HPDE6-E6E7 (cell line): ENCODE data around the gene PDE4B.
A peak's percentile ranks its signal among the peaks of the same experiment; 100 is the strongest.

ENCODE experiments used
- DNase-seq: peaks from one replicate; pipeline ENCODE4 v3.0.0; 2011; ENCODE audit warnings: missing footprints; ENCODE audit errors: extremely low spot score

Gene PDE4B

DNA sequence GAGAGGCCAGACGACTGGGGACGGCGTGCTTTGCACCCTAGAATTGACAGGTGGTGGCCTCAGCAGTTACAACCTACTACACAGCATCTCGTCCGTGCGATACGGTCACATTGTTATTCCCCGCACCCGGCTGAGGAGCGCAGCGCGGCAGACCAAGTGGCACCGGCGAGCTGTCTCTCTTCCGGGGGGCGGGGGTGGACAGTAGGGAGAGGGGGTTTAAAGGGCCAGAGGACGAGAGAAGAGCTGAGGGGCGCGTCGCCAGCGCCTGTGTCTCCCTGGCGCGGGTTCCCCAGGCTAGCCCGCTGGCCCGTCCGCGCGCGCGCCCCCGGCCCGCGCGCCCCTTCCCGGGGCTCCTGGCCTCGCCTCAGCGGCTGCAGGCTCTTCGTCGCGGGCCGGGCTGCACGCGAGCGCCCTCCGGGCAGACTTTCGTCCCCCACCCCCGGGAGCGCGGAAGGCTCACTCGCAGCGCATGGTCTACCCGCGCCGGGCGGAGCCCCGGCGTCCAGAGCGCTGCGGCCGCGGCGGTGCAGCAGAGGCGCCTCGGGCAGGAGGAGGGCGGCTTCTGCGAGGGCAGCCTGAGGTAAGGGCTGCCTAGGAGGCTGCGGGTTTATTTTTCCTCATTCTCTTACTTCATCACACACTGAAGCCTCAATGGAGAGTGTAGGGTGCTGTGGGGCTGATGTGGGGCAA lies at the start of gene PDE4B:
TSS of gene PDE4B (plus strand) at position 227 of the 690 bp plus-strand sequence.
- DNase-seq = no peak

DNA sequence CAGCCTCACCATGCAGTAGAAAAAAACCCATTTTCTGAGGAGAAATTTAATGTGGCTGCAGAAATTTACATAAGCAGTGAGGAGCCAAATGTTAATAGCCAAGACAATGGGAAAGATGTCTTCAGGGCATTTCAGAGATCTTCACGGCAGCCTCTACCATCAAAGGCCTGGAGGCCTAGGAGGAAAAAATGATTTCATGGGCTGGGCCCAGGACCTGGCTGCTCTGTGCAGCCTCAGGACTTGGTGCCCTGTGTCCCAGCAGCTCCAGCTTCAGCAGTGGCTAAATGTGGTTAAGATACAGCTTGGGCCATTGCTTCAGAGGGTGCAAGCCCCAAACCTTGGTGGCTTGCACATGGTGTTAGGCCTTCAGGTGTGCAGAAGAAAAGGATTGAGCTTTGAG lies 48.0 kb upstream of the PDE4B start:
- no peak for DNase-seq

GRCh38 chr1:65751961-65752360 lies 40.7 kb upstream of the PDE4B start:
- no peak for DNase-seq

DNA sequence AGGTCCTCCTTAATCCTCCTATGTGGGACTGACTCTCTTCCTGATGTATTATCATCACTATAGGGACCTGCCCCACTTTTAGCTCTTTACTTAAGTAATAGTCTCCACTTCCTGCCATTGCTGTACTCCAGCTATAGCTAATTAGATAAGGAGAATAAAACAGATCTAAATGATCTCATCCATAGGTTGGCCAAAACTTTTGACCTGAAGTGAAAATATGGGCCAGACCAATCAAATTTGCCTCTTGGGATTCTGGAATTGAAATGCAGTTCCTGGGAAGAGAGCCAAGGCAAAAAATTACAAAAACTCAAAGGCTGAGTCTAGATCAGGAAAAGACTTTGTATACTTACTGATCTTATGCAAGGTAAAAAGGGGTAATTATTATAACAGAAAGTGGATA lies 36.1 kb upstream of the PDE4B start:
- DNase-seq = no peak

DNA sequence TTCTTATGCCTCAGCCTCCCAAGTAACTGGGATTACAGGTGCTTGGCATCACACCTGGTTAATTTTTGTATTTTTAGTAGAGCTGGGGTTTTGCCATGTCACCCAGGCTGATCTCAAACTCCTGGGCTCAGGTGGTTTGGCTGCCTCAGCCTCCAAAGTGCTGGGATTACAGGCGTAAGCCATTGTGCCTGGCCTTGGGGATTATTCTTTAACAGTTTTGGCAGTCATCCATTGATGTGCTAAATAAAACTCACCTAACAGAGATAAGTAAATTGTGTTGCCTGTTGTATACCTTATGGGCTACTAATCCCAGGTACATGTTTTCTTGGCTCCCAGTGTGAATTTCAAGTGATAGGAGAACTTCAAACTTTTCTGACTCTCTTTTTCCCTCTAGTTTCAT lies 35.2 kb upstream of the PDE4B start:
- DNase-seq = no peak

GRCh38 chr1:65758128-65758527 lies 34.6 kb upstream of the PDE4B start:
- DNase-seq = no peak

GRCh38 chr1:65759516-65759915 lies 33.2 kb upstream of the PDE4B start:
- DNase-seq = no peak

DNA sequence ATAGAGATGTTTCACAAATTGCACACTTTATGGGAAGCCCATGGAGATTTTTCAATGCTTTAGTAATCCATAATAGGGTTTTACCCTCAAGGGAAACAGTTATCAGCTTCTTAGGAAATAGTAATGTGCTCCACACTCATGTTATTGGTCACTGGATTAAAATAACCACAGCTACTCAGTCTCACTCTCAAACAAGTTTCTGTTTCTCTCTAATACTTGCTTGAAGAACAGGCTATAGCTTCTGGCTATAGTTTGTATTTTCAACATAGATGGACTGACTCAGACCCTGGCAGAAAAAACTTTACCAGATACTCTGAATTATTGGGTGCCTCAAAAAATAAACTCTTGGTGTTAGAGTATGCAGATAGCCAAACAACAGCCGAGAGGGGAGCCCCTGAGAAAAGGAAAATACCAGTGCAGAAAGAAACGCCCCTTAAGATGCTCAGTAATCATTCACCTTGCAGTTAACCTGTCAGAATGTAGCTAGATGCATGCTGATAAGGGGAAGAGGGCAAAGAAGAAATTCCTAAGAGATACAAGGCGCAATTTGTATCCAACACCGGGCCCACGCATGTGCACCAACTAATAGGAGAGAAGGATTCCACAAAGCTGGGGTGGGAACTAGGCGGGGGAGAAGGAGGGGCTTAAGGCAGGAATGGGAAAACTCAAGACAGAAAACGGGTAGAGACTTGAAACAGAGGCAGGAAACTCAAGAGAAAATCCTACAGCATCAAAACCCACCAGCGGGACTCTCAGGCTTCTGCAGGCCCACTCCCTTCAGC lies 30.4 kb upstream of the PDE4B start:
- DNase-seq = no peak

DNA sequence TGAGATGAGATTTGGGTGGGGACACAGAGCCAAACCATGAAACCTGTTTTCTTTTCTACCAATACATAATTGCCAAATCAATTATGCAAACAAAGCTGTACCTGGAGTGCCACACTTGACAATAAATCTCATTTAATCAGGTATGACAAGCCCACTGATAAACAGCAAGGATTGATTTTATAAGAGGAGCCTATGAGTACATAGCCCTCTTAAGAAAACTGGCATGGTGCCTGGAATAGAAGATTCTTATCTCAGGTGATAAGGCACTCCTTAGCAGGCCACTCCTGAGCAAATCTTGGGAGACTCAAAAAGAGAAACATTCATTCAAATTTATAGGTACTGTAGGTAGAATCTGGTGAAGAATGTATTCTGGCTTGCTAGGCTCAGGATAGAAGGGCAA lies 28.6 kb upstream of the PDE4B start:
- no peak for DNase-seq

GRCh38 chr1:65765631-65766030 lies 27.1 kb upstream of the PDE4B start:
- DNase-seq = no peak

DNA sequence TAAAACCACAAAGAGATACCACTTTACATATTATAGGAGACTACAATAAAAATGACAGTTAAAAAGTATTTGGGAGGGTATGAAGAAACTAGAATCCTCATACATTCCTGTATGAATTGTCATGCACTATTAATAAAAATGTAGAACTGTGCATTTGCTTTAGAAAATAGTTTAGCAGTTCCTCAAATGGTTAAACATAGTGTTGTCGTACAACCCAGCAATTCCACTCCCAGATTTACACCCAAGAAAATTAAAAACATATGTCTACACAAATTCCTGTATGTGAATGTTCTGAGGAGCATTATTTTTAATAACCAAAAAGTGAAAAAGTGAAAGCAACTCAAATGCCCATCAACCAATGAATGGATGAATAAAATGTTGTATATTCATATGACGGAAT lies 23.1 kb upstream of the PDE4B start:
- DNase-seq = no peak

DNA sequence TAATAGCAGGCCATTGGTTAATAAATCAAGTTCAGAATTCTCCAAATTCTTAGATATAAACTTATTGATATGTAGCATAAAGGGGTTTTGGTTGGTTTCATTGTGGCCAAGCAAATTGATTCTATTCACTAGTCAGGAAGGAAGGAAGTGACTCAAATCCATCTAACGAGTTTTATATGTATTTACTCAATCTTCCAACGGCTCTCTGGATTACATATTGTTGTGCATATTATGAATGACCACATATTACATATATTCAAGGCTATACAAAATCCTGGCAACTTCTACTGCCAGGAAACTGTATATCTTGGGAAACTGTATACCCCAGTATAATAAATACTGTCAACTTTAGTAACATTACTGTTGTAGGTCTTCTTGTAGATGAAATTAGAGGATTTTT lies 20.1 kb upstream of the PDE4B start:
- no peak for DNase-seq

DNA sequence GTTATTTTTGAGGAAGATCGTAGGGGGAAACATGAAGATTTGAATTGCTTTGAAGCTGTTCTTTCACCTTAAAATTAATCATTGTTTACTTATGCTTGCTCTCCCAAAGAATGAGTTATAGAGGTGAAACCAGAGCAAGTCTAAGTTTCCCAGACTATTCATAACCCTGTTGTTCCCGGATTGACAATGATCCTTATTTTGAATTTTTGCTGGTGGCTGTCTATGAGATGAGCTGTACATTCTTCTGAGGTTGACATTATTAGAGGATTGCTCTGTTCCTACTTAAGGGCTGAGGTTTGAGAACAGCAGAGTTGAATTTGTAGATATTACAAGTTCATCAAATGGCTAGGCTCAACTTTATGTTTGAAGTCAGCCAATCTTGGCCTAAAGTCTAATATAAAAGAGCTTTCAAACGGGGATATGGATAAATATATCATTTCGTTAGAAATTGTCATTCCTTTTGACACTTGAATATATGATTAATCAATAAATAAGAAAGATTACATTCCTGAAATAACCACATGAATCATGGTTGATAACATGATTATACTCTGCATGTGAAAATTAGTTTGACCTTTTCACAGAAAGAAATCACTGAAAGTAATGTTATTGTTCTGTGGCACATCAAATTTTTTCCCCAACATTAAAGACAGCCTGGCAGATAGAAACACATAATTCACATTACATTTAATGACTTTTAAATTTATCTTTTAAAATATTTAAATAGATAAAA lies 19.1 kb upstream of the PDE4B start:
- DNase-seq = no peak

DNA sequence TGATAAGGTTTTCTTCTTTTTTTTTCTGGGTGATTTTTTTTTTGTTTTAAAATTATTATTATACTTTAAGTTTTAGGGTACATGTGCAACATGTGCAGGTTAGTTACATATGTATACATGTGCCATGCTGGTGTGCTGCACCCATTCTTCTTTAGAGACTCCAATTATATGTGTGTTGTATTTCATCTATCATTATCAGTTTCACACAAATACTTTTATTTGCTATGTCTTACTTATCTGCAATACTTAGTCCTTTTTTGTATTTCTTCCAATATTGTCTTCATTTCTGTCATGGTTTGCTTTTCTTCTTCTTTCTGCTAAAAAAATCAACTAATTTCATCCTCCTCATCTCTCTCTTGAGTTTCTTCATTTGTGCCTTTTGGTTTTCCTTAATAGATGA lies 3.9 kb upstream of the PDE4B start:
- no peak for DNase-seq

GRCh38 chr1:65791396-65791795 lies 1.3 kb upstream of the PDE4B start:
- no peak for DNase-seq

GRCh38 chr1:65791801-65792668 lies 660 bp upstream of the PDE4B start:
- no peak for DNase-seq

GRCh38 chr1:65793359-65793732 lies 651 bp downstream of the PDE4B start:
- DNase-seq = no peak

DNA sequence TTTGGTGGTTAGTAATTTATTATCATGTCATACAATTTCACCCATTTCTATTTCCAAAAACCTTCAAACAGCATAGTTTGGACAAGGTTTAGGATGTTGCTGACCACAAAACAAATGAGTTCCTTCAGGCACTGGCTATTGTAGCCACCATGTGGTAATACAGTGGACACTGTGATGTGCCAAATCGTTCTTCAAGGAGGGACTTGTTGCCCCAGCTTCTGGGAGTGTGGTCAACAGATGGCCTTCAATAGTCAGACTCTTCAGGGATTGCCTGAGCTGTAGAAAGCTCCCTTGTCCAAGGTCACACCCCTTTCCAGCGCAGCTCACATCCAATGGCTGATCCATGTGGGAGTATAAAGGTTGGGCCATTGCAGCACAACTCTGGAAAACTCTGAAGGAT lies 2.6 kb downstream of the PDE4B start:
- DNase-seq = no peak

GRCh38 chr1:65799601-65800000 lies 6.9 kb downstream of the PDE4B start:
- no peak for DNase-seq

- no peak for DNase-seq
Observed at GRCh38 chr1:65804584-65804983, 11.9 kb downstream of the PDE4B start.

DNA sequence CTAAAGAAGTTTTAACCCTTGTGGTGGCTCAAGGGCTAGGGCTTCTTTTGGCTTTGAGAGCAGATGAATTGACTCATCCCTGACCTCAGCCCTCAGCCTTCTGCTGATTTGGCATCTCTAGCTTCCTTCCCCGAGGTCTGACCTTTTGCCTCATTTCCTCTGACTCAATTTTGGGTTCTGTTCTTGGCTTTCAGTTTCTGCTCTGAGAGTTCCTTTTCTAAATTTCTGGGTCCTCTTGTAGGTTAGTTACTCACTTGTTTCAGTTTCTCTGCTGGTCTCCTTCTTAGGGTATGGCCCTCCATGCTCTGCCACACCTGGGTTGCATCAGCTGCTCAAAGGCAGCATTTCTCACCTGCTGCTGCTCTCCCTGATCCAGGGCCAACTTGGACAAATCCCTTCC lies 19.4 kb downstream of the PDE4B start:
- peak; percentile 40 for DNase-seq

DNA sequence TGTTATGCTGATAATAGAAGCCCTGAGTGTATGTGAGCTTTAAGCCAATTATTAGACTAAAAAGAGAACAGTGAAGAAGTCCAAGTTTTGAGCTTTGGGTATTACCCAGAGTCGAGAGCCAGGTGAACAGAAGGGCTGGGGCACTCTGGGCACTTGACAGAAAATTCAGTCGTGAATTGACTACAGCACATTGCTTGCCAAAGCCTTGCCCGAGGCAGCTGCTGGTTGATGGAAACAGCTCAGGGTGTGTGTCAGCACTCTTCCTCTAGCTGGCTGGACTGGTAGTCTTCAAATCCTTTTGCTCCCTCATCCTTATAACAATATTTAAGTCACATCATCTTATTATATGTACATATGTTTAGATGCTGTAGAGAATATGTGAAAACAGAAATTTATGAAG lies 21.3 kb downstream of the PDE4B start:
- no peak for DNase-seq
